Activated CD4-positive, alpha-beta T cell treated with anti-CD3 and anti-CD28 coated beads, Interleukin-2, amount 10 ng/mL, durations not matched to agents 7 days and 5 days (primary cell): ENCODE results near the gene MOV10L1. TPM values are rescaled to one million over a fixed set of nuclear protein-coding genes. Genes with fewer than 3 reads are reported as not detected.

ENCODE experiments used
- CTCF ChIA-PET: fragments of 350-600 bp; sonication (Branson Sonifier 250); formaldehyde crosslinking; loops from one replicate; lab custom pipeline; 2021; ENCODE audit warnings: antibody characterized with exemption; lab: Charles Lee
- POLR2A ChIA-PET: fragments of 350-600 bp; sonication (Branson Sonifier 250); formaldehyde crosslinking; loops from one replicate; lab custom pipeline; 2021; ENCODE audit warnings: antibody characterized with exemption; lab: Charles Lee
- DNase-seq: peaks from one replicate; pipeline ENCODE4 v3.0.0-alpha.2; 2020
- H3K27ac Mint-ChIP-seq: one replicate; pipeline ENCODE4 v1.8.0; 2021; ENCODE audit warnings: mild to moderate bottlenecking, moderate library complexity, mixed read lengths
- H3K27me3 Mint-ChIP-seq: one replicate; pipeline ENCODE4 v1.8.0; 2021; ENCODE audit warnings: mixed read lengths
- H3K36me3 Mint-ChIP-seq: one replicate; pipeline ENCODE4 v1.8.0; 2021; ENCODE audit warnings: low read depth, mixed read lengths
- H3K4me1 Mint-ChIP-seq: one replicate; pipeline ENCODE4 v1.8.0; 2021; ENCODE audit warnings: mixed read lengths
- H3K4me3 Mint-ChIP-seq: one replicate; pipeline ENCODE4 v1.8.0; 2021; ENCODE audit warnings: mild to moderate bottlenecking, moderate library complexity, mixed read lengths
- H3K9me3 Mint-ChIP-seq: one replicate; pipeline ENCODE4 v1.8.0; 2021; ENCODE audit warnings: mixed read lengths
- total RNA-seq, 2 experiments: library from RNA; stranded (reverse); gene quantifications; one replicate each; pipeline ENCODE4 v1.2.3, GENCODE V29; 2021

Gene MOV10L1
- not detected for total RNA-seq

DNA sequence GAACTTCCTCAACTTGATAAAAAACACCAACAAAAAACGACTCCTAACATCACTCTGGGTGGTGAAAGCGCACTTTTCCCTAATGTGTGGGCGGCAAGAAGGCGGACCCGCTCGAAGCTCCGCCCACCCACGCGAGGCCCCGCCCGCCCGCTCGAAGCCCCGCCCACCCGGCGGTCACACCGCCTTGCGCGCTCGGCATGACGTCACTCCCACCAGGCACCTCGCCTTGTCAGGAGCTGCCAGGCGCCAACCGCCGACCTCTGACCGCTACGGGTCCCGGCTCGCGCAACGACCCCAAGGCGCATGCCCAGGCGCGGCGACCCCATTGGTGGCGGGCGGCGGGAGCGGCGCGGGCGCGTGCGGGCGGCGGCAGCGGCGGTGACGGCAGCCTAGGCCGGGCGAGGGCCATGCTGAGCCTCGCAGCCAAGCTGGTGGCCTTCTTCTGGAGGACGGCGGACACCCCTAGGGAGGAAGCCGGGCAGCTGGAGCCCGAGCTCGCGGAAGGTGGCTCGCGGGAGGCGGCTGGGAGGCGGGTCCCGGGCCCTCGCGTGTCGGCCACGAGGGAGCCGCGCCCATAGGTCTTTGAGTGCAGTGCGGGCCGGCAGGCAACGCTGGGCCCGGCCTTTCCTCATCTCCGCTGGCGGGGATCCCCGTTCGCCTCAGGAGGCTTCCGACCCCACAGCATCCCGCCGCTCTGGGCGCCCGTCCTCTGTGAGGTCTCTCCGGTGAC, at the start of gene MOV10L1:
Gene MOV10L1 (plus strand): TSS at position 325 of the 730 bp plus-strand sequence. CDS start 83 bp downstream, at position 408.
- peaks cover 16% of the 10 kb centered on the region for H3K27me3 Mint-ChIP-seq
- peaks cover 2% of the 10 kb centered on the region for H3K4me1 Mint-ChIP-seq
- no peak within 1 kb of the TSS for H3K4me3 Mint-ChIP-seq
- POLR2A ChIA-PET, result no interaction called here
- H3K9me3 Mint-ChIP-seq, result peaks cover 25% of the 10 kb centered on the region
- H3K36me3 Mint-ChIP-seq, result peaks cover 7% of the 10 kb centered on the region
- no peak within 1 kb of the TSS for H3K27ac Mint-ChIP-seq
- no peak for DNase-seq
- CTCF ChIA-PET, result interaction anchor here (0.6 kb wide), 1 partner anchor 252 kb away, joined by 3 read pairs; no protein-coding TSS in a partner anchor

- Mint-ChIP-seq H3K9me3 (peaks cover 9% of the 10 kb centered on the region), H3K36me3 (no peaks in the 10 kb centered on the region), H3K27me3 (peaks cover 22% of the 10 kb centered on the region), H3K27ac (no peak overlapping the region), H3K4me1 (peaks cover 2% of the 10 kb centered on the region), H3K4me3 (no peak overlapping the region)
- ChIA-PET POLR2A (no interaction called here), CTCF (no interaction called here)
- no peak for DNase-seq
These were observed 49.1 kb upstream of the MOV10L1 start for GRCh38 chr22:50040717-50041116.

GRCh38 chr22:50041361-50042065, 48.3 kb upstream of the MOV10L1 start:
- H3K4me1 Mint-ChIP-seq, result peaks cover 2% of the 10 kb centered on the region
- no peaks in the 10 kb centered on the region for H3K36me3 Mint-ChIP-seq
- DNase-seq, result no peak
- POLR2A ChIA-PET, result no interaction called here
- CTCF ChIA-PET, result no interaction called here
- no peak overlapping the region for H3K27ac Mint-ChIP-seq
- no peak overlapping the region for H3K4me3 Mint-ChIP-seq
- peaks cover 22% of the 10 kb centered on the region for H3K27me3 Mint-ChIP-seq
- peaks cover 9% of the 10 kb centered on the region for H3K9me3 Mint-ChIP-seq

- H3K4me3 Mint-ChIP-seq, result no peak overlapping the region
- ChIA-PET POLR2A (no interaction called here), CTCF (no interaction called here)
- DNase-seq, result no peak
- H3K27ac Mint-ChIP-seq, result no peak overlapping the region
- H3K4me1 Mint-ChIP-seq, result peaks cover 2% of the 10 kb centered on the region
- H3K27me3 Mint-ChIP-seq, result peaks cover 22% of the 10 kb centered on the region
- no peaks in the 10 kb centered on the region for H3K36me3 Mint-ChIP-seq
- H3K9me3 Mint-ChIP-seq, result no peaks in the 10 kb centered on the region
These were observed 45.2 kb upstream of the MOV10L1 start for GRCh38 chr22:50044485-50045118.

GRCh38 chr22:50045211-50046018, 44.4 kb upstream of the MOV10L1 start:
- DNase-seq, result no peak
- Mint-ChIP-seq H3K36me3 (no peaks in the 10 kb centered on the region), H3K27me3 (peaks cover 22% of the 10 kb centered on the region), H3K9me3 (no peaks in the 10 kb centered on the region), H3K27ac (no peak overlapping the region), H3K4me3 (no peak overlapping the region), H3K4me1 (peaks cover 2% of the 10 kb centered on the region)
- POLR2A ChIA-PET, result no interaction called here
- CTCF ChIA-PET, result no interaction called here

DNA sequence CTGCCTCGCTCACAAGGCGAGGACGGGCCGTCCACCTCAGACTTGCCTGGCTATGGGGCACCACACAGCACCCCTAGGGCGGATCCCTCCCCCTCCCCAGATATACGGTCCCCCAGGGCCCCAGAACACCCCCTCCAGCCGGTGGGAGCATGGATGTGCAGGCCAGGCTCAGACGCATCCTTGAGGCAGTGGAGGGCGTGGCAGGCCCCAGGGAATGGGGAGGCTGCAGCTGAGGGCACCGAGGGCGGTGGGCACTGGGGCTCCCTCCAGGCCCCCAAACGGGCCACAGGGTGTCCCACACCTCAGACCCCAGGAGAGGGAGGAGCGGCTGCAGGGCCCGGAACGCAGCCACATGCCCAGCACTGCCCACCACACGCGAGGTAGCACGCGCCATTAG, 43.8 kb upstream of the MOV10L1 start:
- H3K9me3 Mint-ChIP-seq, result no peaks in the 10 kb centered on the region
- no peak for DNase-seq
- H3K27me3 Mint-ChIP-seq, result peaks cover 22% of the 10 kb centered on the region
- H3K4me3 Mint-ChIP-seq, result no peak overlapping the region
- CTCF ChIA-PET, result no interaction called here
- no peaks in the 10 kb centered on the region for H3K36me3 Mint-ChIP-seq
- H3K4me1 Mint-ChIP-seq, result peaks cover 2% of the 10 kb centered on the region
- POLR2A ChIA-PET, result no interaction called here
- H3K27ac Mint-ChIP-seq, result no peak overlapping the region

DNA sequence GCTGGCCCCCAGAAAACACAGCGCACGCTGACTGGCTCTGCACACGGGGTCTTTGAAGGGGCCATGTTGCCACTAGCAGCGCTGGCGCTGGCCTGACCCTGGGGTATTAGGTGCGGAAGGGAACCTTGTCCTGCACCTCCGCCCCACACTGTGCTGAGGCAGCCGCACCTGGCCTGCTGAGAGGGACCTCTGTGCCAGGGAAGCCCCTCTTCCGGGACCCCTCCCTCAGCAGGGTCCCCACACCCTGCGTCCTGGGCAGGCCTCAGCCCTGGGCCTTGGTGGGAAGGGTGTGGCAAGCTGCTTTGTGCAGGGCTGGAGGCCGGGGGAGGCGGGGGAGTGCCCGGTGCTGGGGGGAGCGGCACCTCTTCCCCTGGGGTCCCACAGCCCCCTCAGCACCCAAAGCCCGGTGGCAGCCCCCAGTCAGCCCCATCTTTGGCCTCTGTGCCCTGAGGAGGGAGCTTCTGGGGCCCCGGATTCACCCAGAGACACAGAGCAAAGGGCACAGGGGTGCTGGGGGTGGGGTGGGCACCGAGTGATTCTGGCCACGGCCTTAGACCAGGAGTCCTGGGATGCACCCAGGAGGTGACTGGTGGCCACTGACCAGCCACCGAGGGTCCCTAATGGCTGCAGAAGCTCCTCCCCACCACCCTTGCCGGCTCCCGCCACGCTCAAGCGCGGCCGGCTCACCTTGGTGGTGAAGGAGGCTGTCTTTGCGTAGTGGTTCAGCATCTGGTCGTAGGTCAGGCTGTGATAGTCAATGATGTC, 43.1 kb upstream of the MOV10L1 start:
- H3K4me3 Mint-ChIP-seq, result no peak overlapping the region
- ChIA-PET POLR2A (no interaction called here), CTCF (no interaction called here)
- no peak for DNase-seq
- H3K27me3 Mint-ChIP-seq, result peaks cover 22% of the 10 kb centered on the region
- H3K27ac Mint-ChIP-seq, result no peak overlapping the region
- H3K36me3 Mint-ChIP-seq, result no peaks in the 10 kb centered on the region
- H3K9me3 Mint-ChIP-seq, result no peaks in the 10 kb centered on the region
- H3K4me1 Mint-ChIP-seq, result peaks cover 2% of the 10 kb centered on the region

- Mint-ChIP-seq H3K36me3 (no peaks in the 10 kb centered on the region), H3K9me3 (no peaks in the 10 kb centered on the region), H3K27me3 (peaks cover 21% of the 10 kb centered on the region), H3K27ac (no peak overlapping the region), H3K4me3 (no peak overlapping the region), H3K4me1 (peaks cover 2% of the 10 kb centered on the region)
- ChIA-PET POLR2A (no interaction called here), CTCF (no interaction called here)
- no peak for DNase-seq
These were observed 42.5 kb upstream of the MOV10L1 start for GRCh38 chr22:50047346-50047745.

GRCh38 chr22:50048061-50048765, 41.6 kb upstream of the MOV10L1 start:
- H3K4me3 Mint-ChIP-seq, result no peak overlapping the region
- H3K27ac Mint-ChIP-seq, result no peak overlapping the region
- no peaks in the 10 kb centered on the region for H3K36me3 Mint-ChIP-seq
- ChIA-PET CTCF (no interaction called here), POLR2A (no interaction called here)
- no peak for DNase-seq
- H3K4me1 Mint-ChIP-seq, result peaks cover 2% of the 10 kb centered on the region
- H3K9me3 Mint-ChIP-seq, result no peaks in the 10 kb centered on the region
- H3K27me3 Mint-ChIP-seq, result peaks cover 13% of the 10 kb centered on the region

DNA sequence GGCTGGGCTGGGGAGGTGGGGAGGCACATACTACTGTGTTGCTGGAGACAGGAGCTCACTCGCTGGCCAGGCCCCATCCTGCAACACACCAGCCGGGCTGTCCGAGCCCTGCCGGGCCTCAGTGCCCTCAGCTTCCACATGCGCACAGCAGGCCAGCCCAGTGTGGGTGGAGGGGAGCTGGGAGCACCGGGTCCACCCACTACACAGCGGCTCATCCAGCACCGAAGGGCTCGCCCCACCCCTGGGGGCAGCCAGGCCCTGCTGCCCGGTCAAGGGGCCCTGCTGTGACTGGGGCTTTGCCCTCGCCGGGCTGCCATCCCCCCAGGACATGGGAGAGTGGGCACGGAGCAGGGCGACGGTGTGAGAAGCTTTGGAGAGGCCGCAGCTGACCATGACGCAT, 41.0 kb upstream of the MOV10L1 start:
- DNase-seq, result no peak
- ChIA-PET POLR2A (no interaction called here), CTCF (no interaction called here)
- Mint-ChIP-seq H3K36me3 (no peaks in the 10 kb centered on the region), H3K4me3 (no peak overlapping the region), H3K4me1 (no peaks in the 10 kb centered on the region), H3K9me3 (peaks cover 4% of the 10 kb centered on the region), H3K27me3 (peaks cover 9% of the 10 kb centered on the region), H3K27ac (no peak overlapping the region)

DNA sequence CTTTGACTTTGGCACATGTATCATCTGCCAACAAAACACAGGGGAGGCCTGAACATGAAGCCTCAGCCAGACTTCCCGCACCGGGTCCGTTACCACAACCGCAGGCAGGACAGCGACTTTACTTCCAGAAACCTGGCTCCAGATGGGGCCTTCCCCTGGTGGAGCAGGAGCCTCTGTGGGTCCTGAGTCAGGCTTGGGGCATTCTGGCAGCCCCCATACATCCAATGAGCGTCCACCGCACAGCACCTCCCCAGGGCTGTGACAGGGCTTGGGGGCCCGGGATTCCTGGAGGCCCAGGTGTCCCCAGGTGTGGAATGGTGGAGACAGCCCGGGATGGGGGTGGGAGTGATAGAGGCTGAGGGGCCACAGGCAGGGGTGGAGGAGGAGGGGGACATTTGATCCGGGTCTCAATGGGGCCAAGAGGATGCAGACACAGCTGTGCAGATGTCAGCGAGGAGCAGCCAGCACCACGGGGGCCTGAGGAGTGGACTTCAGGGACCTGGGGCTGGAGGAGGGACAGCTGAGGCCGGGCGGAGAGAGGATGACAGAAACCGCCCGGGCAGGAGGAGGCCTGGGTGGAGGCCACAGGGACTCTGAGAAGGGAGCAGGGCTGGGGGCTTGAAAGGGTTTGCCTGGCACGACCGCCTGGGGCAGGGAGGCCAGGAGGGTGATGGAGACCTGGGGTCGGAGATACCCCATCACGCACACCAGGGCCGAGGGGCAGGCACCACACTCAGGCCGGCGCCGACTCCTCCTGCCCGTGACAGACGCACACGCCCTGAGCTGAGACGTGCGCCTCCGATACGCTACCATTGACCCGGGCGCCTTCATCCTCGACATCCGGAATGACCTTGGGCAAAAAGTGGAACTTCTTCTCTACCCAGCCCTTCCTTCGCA, 40.3 kb upstream of the MOV10L1 start:
- Mint-ChIP-seq H3K9me3 (peaks cover 6% of the 10 kb centered on the region), H3K27me3 (peaks cover 4% of the 10 kb centered on the region), H3K4me1 (no peaks in the 10 kb centered on the region), H3K4me3 (no peak overlapping the region), H3K36me3 (no peaks in the 10 kb centered on the region), H3K27ac (no peak overlapping the region)
- ChIA-PET POLR2A (no interaction called here), CTCF (no interaction called here)
- DNase-seq, result no peak
